HEK293 (cell line): ENCODE data around the gene PEX26.

Experiments
- CTCF ChIA-PET: fragments of 350-600 bp; formaldehyde crosslinking; extraction: SDS; loops from one replicate; lab custom pipeline; 2021; ENCODE audit warnings: antibody characterized with exemption; lab: Yijun Ruan, JAX
- POLR2A ChIA-PET: fragments of 300-600 bp; formaldehyde crosslinking; extraction: SDS; loops from one replicate; lab custom pipeline; 2020; ENCODE audit warnings: antibody characterized with exemption, inconsistent platforms; lab: Yijun Ruan, JAX
- H3K27ac ChIP-seq: fragments of 200-500 bp; sonication (Bioruptor generic); 2 replicates; pipeline ENCODE4 v1.5.1; 2014; ENCODE audit warnings: low read depth, low read length, control low read depth, inconsistent platforms; ENCODE audit errors: extremely low read depth
- H3K36me3 ChIP-seq, 2 experiments: fragments of 200-500 bp in 1 of 2; sonication (Bioruptor generic) in 1 of 2; 1 replicate in 1 of 2; 2 replicates in 1 of 2; pipeline ENCODE4 v1.5.1; 2014 to 2017; ENCODE audit warnings: inconsistent platforms in 2 of 2, low read length in 2 of 2; ENCODE audit not compliant: control insufficient read depth in 2 of 2, insufficient read depth in 1 of 2
- H3K4me1 ChIP-seq: fragments of 200-500 bp; sonication (Bioruptor generic); 2 replicates; pipeline ENCODE4 v1.5.1; 2014; ENCODE audit warnings: mild to moderate bottlenecking, low read length, inconsistent platforms; ENCODE audit not compliant: control insufficient read depth, insufficient read depth
- H3K4me3 ChIP-seq: 2 replicates; pipeline ENCODE4 v1.5.1; 2011; ENCODE audit warnings: low read depth, mild to moderate bottlenecking, control low read depth, low read length, moderate library complexity
- H3K9me3 ChIP-seq: fragments of 200-500 bp; sonication (Bioruptor generic); 2 replicates; pipeline ENCODE4 v1.5.1; 2014; ENCODE audit warnings: low read depth, low read length, inconsistent platforms; ENCODE audit not compliant: control insufficient read depth, insufficient read depth
- KLF16 ChIP-seq: fragments of 450-650 bp; formaldehyde crosslinking; IDR thresholded peaks from 2 replicates; pipeline ENCODE4 v1.5.1; 2017; ENCODE audit warnings: missing biosample characterization, missing genetic modification characterization
- OSR2 ChIP-seq: fragments of 450-650 bp; formaldehyde crosslinking; IDR thresholded peaks from 2 replicates; pipeline ENCODE4 v1.5.1; 2016; ENCODE audit warnings: missing biosample characterization, missing genetic modification characterization
- SP7 ChIP-seq: fragments of 450-650 bp; formaldehyde crosslinking; IDR thresholded peaks from 2 replicates; pipeline ENCODE4 v1.5.1; 2016; ENCODE audit warnings: missing biosample characterization, missing genetic modification characterization
- ZFP41 ChIP-seq: fragments of 450-650 bp; formaldehyde crosslinking; IDR thresholded peaks from 2 replicates; pipeline ENCODE4 v1.5.1; 2016; ENCODE audit warnings: missing biosample characterization, missing genetic modification characterization, borderline replicate concordance
- ZNF133 ChIP-seq: fragments of 450-650 bp; formaldehyde crosslinking; IDR thresholded peaks from 2 replicates; pipeline ENCODE4 v1.5.1; 2016; ENCODE audit warnings: missing biosample characterization, missing genetic modification characterization
- ZNF138 ChIP-seq: fragments of 450-650 bp; formaldehyde crosslinking; IDR thresholded peaks from 2 replicates; pipeline ENCODE4 v1.5.1; 2016; ENCODE audit warnings: missing biosample characterization, missing genetic modification characterization, borderline replicate concordance
- ZNF223 ChIP-seq: fragments of 450-650 bp; formaldehyde crosslinking; IDR thresholded peaks from 2 replicates; pipeline ENCODE4 v1.5.1; 2016; ENCODE audit warnings: missing biosample characterization, missing genetic modification characterization
- ZNF239 ChIP-seq: fragments of 450-650 bp; formaldehyde crosslinking; IDR thresholded peaks from 2 replicates; pipeline ENCODE4 v1.5.1; 2016; ENCODE audit warnings: missing biosample characterization, missing genetic modification characterization
- ZNF274 ChIP-seq, 2 experiments: fragments of 200-500 bp in 1 of 2; fragments of 450-650 bp in 1 of 2; sonication (Bioruptor generic) in 1 of 2; formaldehyde crosslinking in 1 of 2; IDR thresholded peaks; 2 replicates each; pipeline versions ENCODE4 v1.5.1 to v1.6.1; 2014 to 2016; ENCODE audit warnings: borderline replicate concordance in 1 of 2, inconsistent platforms in 1 of 2, low read length in 1 of 2, missing biosample characterization in 1 of 2, missing genetic modification characterization in 1 of 2
- ZNF37A ChIP-seq: fragments of 450-650 bp; IDR thresholded peaks from 2 replicates; pipeline ENCODE4 v1.5.1; 2018; ENCODE audit warnings: missing biosample characterization, missing genetic modification characterization
- ZNF391 ChIP-seq: fragments of 450-650 bp; formaldehyde crosslinking; IDR thresholded peaks from 2 replicates; pipeline ENCODE4 v1.5.1; 2016; ENCODE audit warnings: low read depth, missing biosample characterization, missing genetic modification characterization, borderline replicate concordance
- ZNF404 ChIP-seq: fragments of 450-650 bp; formaldehyde crosslinking; IDR thresholded peaks from 2 replicates; pipeline ENCODE4 v1.5.1; 2017; ENCODE audit warnings: missing biosample characterization, missing genetic modification characterization
- ZNF514 ChIP-seq: fragments of 450-650 bp; formaldehyde crosslinking; IDR thresholded peaks from 2 replicates; pipeline ENCODE4 v1.5.1; 2016; ENCODE audit warnings: missing biosample characterization, missing genetic modification characterization
- ZNF521 ChIP-seq: fragments of 450-650 bp; formaldehyde crosslinking; IDR thresholded peaks from 2 replicates; pipeline ENCODE4 v1.5.1; 2017; ENCODE audit warnings: missing biosample characterization, mild to moderate bottlenecking, missing genetic modification characterization
- ZNF529 ChIP-seq: fragments of 450-650 bp; formaldehyde crosslinking; IDR thresholded peaks from 2 replicates; pipeline ENCODE4 v1.5.1; 2017; ENCODE audit warnings: missing genetic modification characterization, missing biosample characterization; ENCODE audit not compliant: insufficient replicate concordance
- ZNF624 ChIP-seq: fragments of 450-650 bp; formaldehyde crosslinking; IDR thresholded peaks from 2 replicates; pipeline ENCODE4 v1.5.1; 2017; ENCODE audit warnings: missing biosample characterization, missing genetic modification characterization
- ZNF629 ChIP-seq: fragments of 450-650 bp; formaldehyde crosslinking; IDR thresholded peaks from 2 replicates; pipeline ENCODE4 v1.5.1; 2017; ENCODE audit warnings: missing biosample characterization, missing genetic modification characterization
- TF ChIP-seq, protein P1 (sequence below): fragments of 450-650 bp; formaldehyde crosslinking; IDR thresholded peaks from 2 replicates; pipeline ENCODE4 v1.5.1; 2017; ENCODE audit warnings: missing biosample characterization, missing genetic modification characterization
- TF ChIP-seq, protein P2 (sequence below): fragments of 450-650 bp; formaldehyde crosslinking; IDR thresholded peaks from 2 replicates; pipeline ENCODE4 v1.5.1; 2016; ENCODE audit warnings: missing biosample characterization, missing genetic modification characterization
- TF ChIP-seq, protein P3 (sequence below): fragments of 450-650 bp; formaldehyde crosslinking; IDR thresholded peaks from 2 replicates; pipeline ENCODE4 v1.5.1; 2016; ENCODE audit warnings: missing biosample characterization, missing genetic modification characterization
- TF ChIP-seq, protein P4 (sequence below): fragments of 450-650 bp; formaldehyde crosslinking; conservative IDR thresholded peaks from 2 replicates; pipeline ENCODE4 v1.5.1; 2016; ENCODE audit warnings: low read depth, missing biosample characterization, missing genetic modification characterization
- TF ChIP-seq, protein P5 (sequence below): sonication (generic); formaldehyde crosslinking; IDR thresholded peaks from 2 replicates; pipeline ENCODE4 v1.8.1; 2022; ENCODE audit warnings: mild to moderate bottlenecking, moderate library complexity, missing genetic modification reagents

PEX26 gene

DNA sequence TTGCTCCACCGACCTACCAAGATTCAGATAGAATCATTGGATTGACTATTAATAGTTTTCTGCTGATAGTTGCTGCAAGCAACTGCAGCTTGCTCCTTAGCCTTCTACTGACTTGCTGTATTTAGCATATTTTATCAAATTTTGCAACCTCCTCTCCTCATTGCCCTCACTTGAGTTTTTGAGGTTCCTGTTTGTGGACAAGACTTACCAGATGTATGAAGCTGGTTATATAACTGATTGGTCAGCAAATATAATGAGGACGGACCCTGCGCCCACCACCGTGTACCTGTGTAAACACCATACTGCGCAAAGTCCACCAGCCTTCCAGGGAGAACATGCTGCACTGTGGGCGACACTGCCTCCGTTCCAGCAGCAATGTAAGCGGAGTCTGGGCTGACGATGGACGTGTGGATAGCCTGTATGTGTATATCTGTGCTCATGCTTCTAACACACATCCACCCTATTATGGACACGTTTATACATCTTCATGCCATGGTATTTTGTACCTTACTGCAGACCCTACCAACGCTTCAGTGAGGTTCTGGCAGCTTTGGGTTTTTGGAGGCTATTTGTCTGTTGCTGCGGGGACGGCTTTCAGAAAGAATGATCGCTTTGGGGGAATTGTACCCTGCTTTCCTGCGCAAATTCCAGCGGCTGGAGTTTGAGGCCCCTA is 70.6 kb downstream of the PEX26 start:
- no peak overlapping the region for H3K4me3 ChIP-seq
- ChIA-PET CTCF (interaction anchor here (0.5 to 1.4 kb wide), 3 partner anchors 9 to 977 kb away, joined by 3 to 4 read pairs (median 4); partner anchors contain the start of gene PEX26), POLR2A (no interaction called here)
- no peaks in the 10 kb centered on the region; the same call in 1 of the 2 replicates for H3K4me1 ChIP-seq
- no peaks in the 10 kb centered on the region for H3K36me3 ChIP-seq
- no peaks in the 10 kb centered on the region for H3K9me3 ChIP-seq
- TF ChIP-seq, protein P1, sequence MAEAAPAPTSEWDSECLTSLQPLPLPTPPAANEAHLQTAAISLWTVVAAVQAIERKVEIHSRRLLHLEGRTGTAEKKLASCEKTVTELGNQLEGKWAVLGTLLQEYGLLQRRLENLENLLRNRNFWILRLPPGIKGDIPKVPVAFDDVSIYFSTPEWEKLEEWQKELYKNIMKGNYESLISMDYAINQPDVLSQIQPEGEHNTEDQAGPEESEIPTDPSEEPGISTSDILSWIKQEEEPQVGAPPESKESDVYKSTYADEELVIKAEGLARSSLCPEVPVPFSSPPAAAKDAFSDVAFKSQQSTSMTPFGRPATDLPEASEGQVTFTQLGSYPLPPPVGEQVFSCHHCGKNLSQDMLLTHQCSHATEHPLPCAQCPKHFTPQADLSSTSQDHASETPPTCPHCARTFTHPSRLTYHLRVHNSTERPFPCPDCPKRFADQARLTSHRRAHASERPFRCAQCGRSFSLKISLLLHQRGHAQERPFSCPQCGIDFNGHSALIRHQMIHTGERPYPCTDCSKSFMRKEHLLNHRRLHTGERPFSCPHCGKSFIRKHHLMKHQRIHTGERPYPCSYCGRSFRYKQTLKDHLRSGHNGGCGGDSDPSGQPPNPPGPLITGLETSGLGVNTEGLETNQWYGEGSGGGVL (tag by site-specific recombination) = no peak
- TF ChIP-seq ZNF239 (tag by site-specific recombination) (no peak), KLF16 (tag by site-specific recombination) (no peak), ZNF624 (tag by site-specific recombination) (no peak), ZFP41 (tag by site-specific recombination) (no peak), ZNF391 (tag by site-specific recombination) (no peak)
- TF ChIP-seq, protein P2, sequence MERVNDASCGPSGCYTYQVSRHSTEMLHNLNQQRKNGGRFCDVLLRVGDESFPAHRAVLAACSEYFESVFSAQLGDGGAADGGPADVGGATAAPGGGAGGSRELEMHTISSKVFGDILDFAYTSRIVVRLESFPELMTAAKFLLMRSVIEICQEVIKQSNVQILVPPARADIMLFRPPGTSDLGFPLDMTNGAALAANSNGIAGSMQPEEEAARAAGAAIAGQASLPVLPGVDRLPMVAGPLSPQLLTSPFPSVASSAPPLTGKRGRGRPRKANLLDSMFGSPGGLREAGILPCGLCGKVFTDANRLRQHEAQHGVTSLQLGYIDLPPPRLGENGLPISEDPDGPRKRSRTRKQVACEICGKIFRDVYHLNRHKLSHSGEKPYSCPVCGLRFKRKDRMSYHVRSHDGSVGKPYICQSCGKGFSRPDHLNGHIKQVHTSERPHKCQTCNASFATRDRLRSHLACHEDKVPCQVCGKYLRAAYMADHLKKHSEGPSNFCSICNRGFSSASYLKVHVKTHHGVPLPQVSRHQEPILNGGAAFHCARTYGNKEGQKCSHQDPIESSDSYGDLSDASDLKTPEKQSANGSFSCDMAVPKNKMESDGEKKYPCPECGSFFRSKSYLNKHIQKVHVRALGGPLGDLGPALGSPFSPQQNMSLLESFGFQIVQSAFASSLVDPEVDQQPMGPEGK = no peak
- TF ChIP-seq, protein P3, sequence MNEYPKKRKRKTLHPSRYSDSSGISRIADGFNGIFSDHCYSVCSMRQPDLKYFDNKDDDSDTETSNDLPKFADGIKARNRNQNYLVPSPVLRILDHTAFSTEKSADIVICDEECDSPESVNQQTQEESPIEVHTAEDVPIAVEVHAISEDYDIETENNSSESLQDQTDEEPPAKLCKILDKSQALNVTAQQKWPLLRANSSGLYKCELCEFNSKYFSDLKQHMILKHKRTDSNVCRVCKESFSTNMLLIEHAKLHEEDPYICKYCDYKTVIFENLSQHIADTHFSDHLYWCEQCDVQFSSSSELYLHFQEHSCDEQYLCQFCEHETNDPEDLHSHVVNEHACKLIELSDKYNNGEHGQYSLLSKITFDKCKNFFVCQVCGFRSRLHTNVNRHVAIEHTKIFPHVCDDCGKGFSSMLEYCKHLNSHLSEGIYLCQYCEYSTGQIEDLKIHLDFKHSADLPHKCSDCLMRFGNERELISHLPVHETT (tag by site-specific recombination) = no peak
- TF ChIP-seq, protein P4, sequence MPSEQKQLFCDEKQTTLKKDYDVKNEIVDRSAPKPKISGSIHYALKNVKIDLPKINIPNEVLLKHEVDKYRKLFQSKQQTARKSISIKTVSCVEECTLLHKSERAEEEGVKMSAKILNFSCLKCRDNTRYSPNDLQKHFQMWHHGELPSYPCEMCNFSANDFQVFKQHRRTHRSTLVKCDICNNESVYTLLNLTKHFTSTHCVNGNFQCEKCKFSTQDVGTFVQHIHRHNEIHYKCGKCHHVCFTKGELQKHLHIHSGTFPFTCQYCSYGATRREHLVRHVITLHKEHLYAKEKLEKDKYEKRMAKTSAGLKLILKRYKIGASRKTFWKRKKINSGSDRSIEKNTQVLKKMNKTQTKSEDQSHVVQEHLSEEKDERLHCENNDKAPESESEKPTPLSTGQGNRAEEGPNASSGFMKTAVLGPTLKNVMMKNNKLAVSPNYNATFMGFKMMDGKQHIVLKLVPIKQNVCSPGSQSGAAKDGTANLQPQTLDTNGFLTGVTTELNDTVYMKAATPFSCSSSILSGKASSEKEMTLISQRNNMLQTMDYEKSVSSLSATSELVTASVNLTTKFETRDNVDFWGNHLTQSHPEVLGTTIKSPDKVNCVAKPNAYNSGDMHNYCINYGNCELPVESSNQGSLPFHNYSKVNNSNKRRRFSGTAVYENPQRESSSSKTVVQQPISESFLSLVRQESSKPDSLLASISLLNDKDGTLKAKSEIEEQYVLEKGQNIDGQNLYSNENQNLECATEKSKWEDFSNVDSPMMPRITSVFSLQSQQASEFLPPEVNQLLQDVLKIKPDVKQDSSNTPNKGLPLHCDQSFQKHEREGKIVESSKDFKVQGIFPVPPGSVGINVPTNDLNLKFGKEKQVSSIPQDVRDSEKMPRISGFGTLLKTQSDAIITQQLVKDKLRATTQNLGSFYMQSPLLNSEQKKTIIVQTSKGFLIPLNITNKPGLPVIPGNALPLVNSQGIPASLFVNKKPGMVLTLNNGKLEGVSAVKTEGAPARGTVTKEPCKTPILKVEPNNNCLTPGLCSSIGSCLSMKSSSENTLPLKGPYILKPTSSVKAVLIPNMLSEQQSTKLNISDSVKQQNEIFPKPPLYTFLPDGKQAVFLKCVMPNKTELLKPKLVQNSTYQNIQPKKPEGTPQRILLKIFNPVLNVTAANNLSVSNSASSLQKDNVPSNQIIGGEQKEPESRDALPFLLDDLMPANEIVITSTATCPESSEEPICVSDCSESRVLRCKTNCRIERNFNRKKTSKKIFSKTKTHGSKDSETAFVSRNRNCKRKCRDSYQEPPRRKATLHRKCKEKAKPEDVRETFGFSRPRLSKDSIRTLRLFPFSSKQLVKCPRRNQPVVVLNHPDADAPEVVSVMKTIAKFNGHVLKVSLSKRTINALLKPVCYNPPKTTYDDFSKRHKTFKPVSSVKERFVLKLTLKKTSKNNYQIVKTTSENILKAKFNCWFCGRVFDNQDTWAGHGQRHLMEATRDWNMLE (tag by site-specific recombination) = no peak
- no peak overlapping the region for H3K27ac ChIP-seq

DNA sequence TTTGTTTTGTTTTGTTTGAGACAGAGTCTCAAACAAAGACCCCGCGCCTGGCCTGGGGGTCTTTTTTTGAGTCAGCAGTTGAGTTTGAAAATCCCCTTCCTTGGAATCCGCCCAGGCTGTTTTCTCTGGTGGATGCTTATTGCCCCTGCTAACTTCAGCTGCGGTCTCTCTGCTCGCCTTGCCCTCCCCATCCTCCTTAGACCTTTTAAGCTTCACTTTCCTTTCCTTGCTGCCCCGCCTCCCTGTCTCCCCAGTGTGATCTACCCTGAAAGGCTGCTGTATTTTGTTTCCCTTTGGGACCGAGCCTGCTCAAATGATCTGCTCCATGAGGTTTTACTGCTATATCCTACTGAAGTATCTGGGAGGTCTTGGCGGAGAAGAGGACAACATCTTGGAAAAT is 74.7 kb downstream of the PEX26 start:
- ChIA-PET POLR2A (no interaction called here), CTCF (interaction anchor here (1.0 kb wide), 1 partner anchor 75 kb away, joined by 3 read pairs; the partner anchor contains the start of gene PEX26)
- H3K4me3 ChIP-seq = no peak overlapping the region
- no peaks in the 10 kb centered on the region; the same call in 1 of the 2 replicates for H3K4me1 ChIP-seq
- no peak overlapping the region for H3K27ac ChIP-seq
- H3K9me3 ChIP-seq = no peaks in the 10 kb centered on the region
- peaks cover 0 to 1% of the 10 kb centered on the region in 2 experiments; a peak in 1 of 3 replicates for H3K36me3 ChIP-seq
- no peak for TF ChIP-seq ZNF629 (tag by site-specific recombination)
- TF ChIP-seq ZNF223 (tag by site-specific recombination) = no peak
- no peak for TF ChIP-seq OSR2 (tag by site-specific recombination)
- TF ChIP-seq ZNF138 (tag by site-specific recombination) = no peak
- TF ChIP-seq ZNF404 = no peak
- TF ChIP-seq ZNF274 (IDR thresholded peaks at IDR 0.05; ENCODE audit: low read length) = no peak
- no peak for TF ChIP-seq ZNF274 (tag by site-specific recombination; IDR thresholded peaks at IDR 0.05; ENCODE audit: borderline replicate concordance)
- TF ChIP-seq ZNF514 (tag by site-specific recombination) = no peak
- no peak for TF ChIP-seq ZNF529 (tag by site-specific recombination)
- TF ChIP-seq SP7 (tag by site-specific recombination) = no peak
- TF ChIP-seq, protein P5, sequence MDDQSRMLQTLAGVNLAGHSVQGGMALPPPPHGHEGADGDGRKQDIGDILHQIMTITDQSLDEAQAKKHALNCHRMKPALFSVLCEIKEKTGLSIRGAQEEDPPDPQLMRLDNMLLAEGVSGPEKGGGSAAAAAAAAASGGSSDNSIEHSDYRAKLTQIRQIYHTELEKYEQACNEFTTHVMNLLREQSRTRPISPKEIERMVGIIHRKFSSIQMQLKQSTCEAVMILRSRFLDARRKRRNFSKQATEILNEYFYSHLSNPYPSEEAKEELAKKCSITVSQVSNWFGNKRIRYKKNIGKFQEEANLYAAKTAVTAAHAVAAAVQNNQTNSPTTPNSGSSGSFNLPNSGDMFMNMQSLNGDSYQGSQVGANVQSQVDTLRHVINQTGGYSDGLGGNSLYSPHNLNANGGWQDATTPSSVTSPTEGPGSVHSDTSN (CRISPR knock-in tag) = no peak
- no peak for TF ChIP-seq ZNF133 (tag by site-specific recombination)
- TF ChIP-seq ZNF521 = no peak
- no peak for TF ChIP-seq ZNF37A (tag by site-specific recombination)
